ENCODE measurements around the gene SPAG7.
A peak's percentile ranks its signal among the peaks of the same experiment; 100 is the strongest.

The SPAG7 gene

GRCh38 chr17:4949321-4950074, 18.1 kb downstream of the SPAG7 start:
- peak; percentile 90 for DNase-seq

- peak; percentile 81 for DNase-seq
Measured at GRCh38 chr17:4948931-4949320, 18.7 kb downstream of the SPAG7 start.

- peak; percentile 95 for DNase-seq
Measured at GRCh38 chr17:4948166-4948930, 19.3 kb downstream of the SPAG7 start, which contains the start of gene PFN1. TSS of gene PFN1 (minus strand) at chr17:4948530. CDS start at chr17:4948394, 136 bp downstream.

GRCh38 chr17:4947411-4948165, 20.0 kb downstream of the SPAG7 start:
- DNase-seq, result peak; percentile 79

GRCh38 chr17:4947010-4947410, 20.6 kb downstream of the SPAG7 start:
- no peak for DNase-seq

GRCh38 chr17:4946312-4946976, 21.2 kb downstream of the SPAG7 start:
- DNase-seq, result peak; percentile 27

GRCh38 chr17:4945944-4946280, 21.7 kb downstream of the SPAG7 start:
- DNase-seq, result no peak

GRCh38 chr17:4945176-4945943, 22.3 kb downstream of the SPAG7 start:
- DNase-seq, result peak; percentile 78

- no peak for DNase-seq
Measured at GRCh38 chr17:4944554-4945175, 23.0 kb downstream of the SPAG7 start.

- peak; percentile 77 for DNase-seq
Measured at GRCh38 chr17:4944163-4944553, 23.5 kb downstream of the SPAG7 start.

- DNase-seq, result no peak
Measured at GRCh38 chr17:4942760-4943508, 24.7 kb downstream of the SPAG7 start.

- no peak for DNase-seq
Measured at GRCh38 chr17:4941319-4941610, 26.4 kb downstream of the SPAG7 start.

- DNase-seq, result peak; percentile 40
Measured at GRCh38 chr17:4940555-4941318, 26.9 kb downstream of the SPAG7 start.

- DNase-seq, result peak; percentile 100
Measured at GRCh38 chr17:4939796-4940554, 27.6 kb downstream of the SPAG7 start, which contains the start of the genes RNF167 and SLC25A11. TSS of gene RNF167 (plus strand) at chr17:4940268. CDS start at chr17:4940910, 642 bp downstream. TSS of gene SLC25A11 (minus strand) at chr17:4940046. CDS start at chr17:4939910, 136 bp downstream.

- DNase-seq, result no peak
Measured at GRCh38 chr17:4939546-4939795, 28.1 kb downstream of the SPAG7 start.

- peak; percentile 11 for DNase-seq
Measured at GRCh38 chr17:4938688-4939545, 28.7 kb downstream of the SPAG7 start.

GRCh38 chr17:4938069-4938491, 29.5 kb downstream of the SPAG7 start:
- DNase-seq, result no peak

- no peak for DNase-seq
Measured at GRCh38 chr17:4937553-4937952, 30.1 kb downstream of the SPAG7 start.

- no peak for DNase-seq
Measured at GRCh38 chr17:4936436-4936835, 31.2 kb downstream of the SPAG7 start.
